ENCODE results near the gene CCDC141. TPM values are rescaled to one million over a fixed set of nuclear protein-coding genes. Genes with fewer than 3 reads are reported as not detected.

CCDC141 gene
- polyA plus RNA-seq, 1 donor from 2014 or later: 0.27 TPM

GRCh38 chr2:178836807-178837206 is 213.1 kb downstream of the CCDC141 start:
- Histone ChIP-seq H3K4me3 (ENCODE audit: low read length) (peak overlapping the region; percentile 4), H3K9me2 (ENCODE audit: insufficient read depth, low read length) (no peaks in the 10 kb centered on the region), H3K4me2 (ENCODE audit: low read length) (no peak overlapping the region), H2AFZ (ENCODE audit: low read depth, low read length) (no peak overlapping the region), H3F3A (ENCODE audit: insufficient read depth, low read length, poor library complexity, severe bottlenecking) (no peaks in the 10 kb centered on the region), H3K36me3 (ENCODE audit: insufficient read depth, low read length) (no peaks in the 10 kb centered on the region), H3K9me3 (ENCODE audit: low read length) (no peaks in the 10 kb centered on the region), H3K27me3 (ENCODE audit: insufficient read depth, low read depth, low read length) (no peaks in the 10 kb centered on the region), H3K27ac (ENCODE audit: low read length) (peak overlapping the region; percentile 32), H4K20me1 (ENCODE audit: insufficient read depth) (no peaks in the 10 kb centered on the region), H3K79me2 (replicated peaks; ENCODE audit: insufficient read depth, low read length) (no peaks in the 10 kb centered on the region), H3K9ac (ENCODE audit: low read length) (no peak overlapping the region)
- TF ChIP-seq TAF1 (IDR thresholded peaks at IDR 0.05; ENCODE audit: low read depth) (no peak), RAD21 (conservative IDR thresholded peaks at IDR 0.05) (no peak), EP300 (conservative IDR thresholded peaks at IDR 0.05; ENCODE audit: poor library complexity, severe bottlenecking) (no peak), EZH2 (IDR thresholded peaks at IDR 0.05; ENCODE audit: borderline replicate concordance, insufficient read depth, low read length, poor library complexity, severe bottlenecking) (no peak), MXI1 (conservative IDR thresholded peaks at IDR 0.05; ENCODE audit: poor library complexity, severe bottlenecking) (peak; percentile 20), POLR2AphosphoS5 (IDR thresholded peaks at IDR 0.05) (no peak), REST (IDR thresholded peaks at IDR 0.05; ENCODE audit: borderline replicate concordance) (no peak), SMC3 (conservative IDR thresholded peaks at IDR 0.05; ENCODE audit: poor library complexity) (no peak)

GRCh38 chr2:178834086-178834485 is 215.9 kb downstream of the CCDC141 start:
- no peak overlapping the region for H3K4me3 ChIP-seq (ENCODE audit: low read length)
- H3K27me3 ChIP-seq (ENCODE audit: insufficient read depth, low read depth, low read length): no peaks in the 10 kb centered on the region
- TF ChIP-seq RAD21 (conservative IDR thresholded peaks at IDR 0.05) (no peak), REST (IDR thresholded peaks at IDR 0.05; ENCODE audit: borderline replicate concordance) (no peak), CTCF (IDR thresholded peaks at IDR 0.05; ENCODE audit: poor library complexity, severe bottlenecking) (no peak), SMC3 (conservative IDR thresholded peaks at IDR 0.05; ENCODE audit: poor library complexity) (no peak), TAF1 (IDR thresholded peaks at IDR 0.05; ENCODE audit: low read depth) (no peak), POLR2AphosphoS5 (IDR thresholded peaks at IDR 0.05) (no peak), EP300 (conservative IDR thresholded peaks at IDR 0.05; ENCODE audit: poor library complexity, severe bottlenecking) (no peak), EZH2 (IDR thresholded peaks at IDR 0.05; ENCODE audit: borderline replicate concordance, insufficient read depth, low read length, poor library complexity, severe bottlenecking) (no peak), MXI1 (conservative IDR thresholded peaks at IDR 0.05; ENCODE audit: poor library complexity, severe bottlenecking) (no peak)
- H3K4me2 ChIP-seq (ENCODE audit: low read length): no peak overlapping the region
- H3F3A ChIP-seq (ENCODE audit: insufficient read depth, low read length, poor library complexity, severe bottlenecking): no peaks in the 10 kb centered on the region
- no peaks in the 10 kb centered on the region for H3K79me2 ChIP-seq (replicated peaks; ENCODE audit: insufficient read depth, low read length)
- H3K9me3 ChIP-seq (ENCODE audit: low read length): no peaks in the 10 kb centered on the region
- no peak overlapping the region for H3K9ac ChIP-seq (ENCODE audit: low read length)
- H3K36me3 ChIP-seq (ENCODE audit: insufficient read depth, low read length): no peaks in the 10 kb centered on the region
- H3K9me2 ChIP-seq (ENCODE audit: insufficient read depth, low read length): no peaks in the 10 kb centered on the region
- no peak overlapping the region for H2AFZ ChIP-seq (ENCODE audit: low read depth, low read length)
- H4K20me1 ChIP-seq (ENCODE audit: insufficient read depth): no peaks in the 10 kb centered on the region
- H3K27ac ChIP-seq (ENCODE audit: low read length): no peak overlapping the region

All from neural cell (in vitro differentiated cells).